Measurements from ENCODE around the gene SUCLG2.

DNA sequence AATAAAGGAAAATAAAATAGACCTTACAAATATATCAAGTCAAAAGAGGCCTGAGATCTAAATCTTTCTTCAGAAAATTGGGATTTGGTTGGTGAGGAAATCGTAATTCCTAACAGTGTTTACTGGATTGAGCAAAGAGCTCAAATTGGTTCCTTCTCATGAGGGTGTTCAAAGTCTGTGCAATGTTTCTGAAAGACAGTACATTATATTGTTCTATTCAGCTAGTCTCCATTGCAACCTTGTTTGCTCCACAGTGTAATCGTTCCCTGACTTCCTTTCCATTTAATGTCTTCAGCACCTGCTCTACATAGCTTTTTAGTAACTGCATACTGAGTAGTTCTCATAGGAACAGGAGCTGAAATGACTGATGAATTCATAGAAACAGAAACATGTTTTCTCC, 326.8 kb downstream of the SUCLG2 start:
- TF ChIP-seq EZH2 (IDR thresholded peaks at IDR 0.05) = no peak
- TF ChIP-seq, protein P1, sequence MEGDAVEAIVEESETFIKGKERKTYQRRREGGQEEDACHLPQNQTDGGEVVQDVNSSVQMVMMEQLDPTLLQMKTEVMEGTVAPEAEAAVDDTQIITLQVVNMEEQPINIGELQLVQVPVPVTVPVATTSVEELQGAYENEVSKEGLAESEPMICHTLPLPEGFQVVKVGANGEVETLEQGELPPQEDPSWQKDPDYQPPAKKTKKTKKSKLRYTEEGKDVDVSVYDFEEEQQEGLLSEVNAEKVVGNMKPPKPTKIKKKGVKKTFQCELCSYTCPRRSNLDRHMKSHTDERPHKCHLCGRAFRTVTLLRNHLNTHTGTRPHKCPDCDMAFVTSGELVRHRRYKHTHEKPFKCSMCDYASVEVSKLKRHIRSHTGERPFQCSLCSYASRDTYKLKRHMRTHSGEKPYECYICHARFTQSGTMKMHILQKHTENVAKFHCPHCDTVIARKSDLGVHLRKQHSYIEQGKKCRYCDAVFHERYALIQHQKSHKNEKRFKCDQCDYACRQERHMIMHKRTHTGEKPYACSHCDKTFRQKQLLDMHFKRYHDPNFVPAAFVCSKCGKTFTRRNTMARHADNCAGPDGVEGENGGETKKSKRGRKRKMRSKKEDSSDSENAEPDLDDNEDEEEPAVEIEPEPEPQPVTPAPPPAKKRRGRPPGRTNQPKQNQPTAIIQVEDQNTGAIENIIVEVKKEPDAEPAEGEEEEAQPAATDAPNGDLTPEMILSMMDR (IDR thresholded peaks at IDR 0.05) = no peak
